ENCODE results near the gene WDR1. TPM values are rescaled to one million over a fixed set of nuclear protein-coding genes. Genes with fewer than 3 reads are reported as not detected.

Gene WDR1
- total RNA-seq, 6 donors from 2014 or later = 135 to 307 (median 183) TPM

- no peak for ATAC-seq (ENCODE audit: low FRiP score in 2 of 2)
- H3K36me3 ChIP-seq = no peaks in the 10 kb centered on the region
- no peaks in the 10 kb centered on the region for H3K9me3 ChIP-seq
- H3K27ac ChIP-seq = no peak overlapping the region
- TF ChIP-seq EP300 (IDR thresholded peaks at IDR 0.05) = no peak
- TF ChIP-seq CTCF (IDR thresholded peaks at IDR 0.05) = no peak
- TF ChIP-seq POLR2A (IDR thresholded peaks at IDR 0.05) = no peak
- TF ChIP-seq POLR2AphosphoS5 (IDR thresholded peaks at IDR 0.05) = no peak
- WGBS, 2 donors = 58 to 66% methylated on average over 4 of the region's 4 CpGs
- H3K4me3 ChIP-seq = no peak overlapping the region
- H3K27me3 ChIP-seq = no peaks in the 10 kb centered on the region
- peaks cover 0 to 6% (median 0%) of the 10 kb centered on the region in 4 donors for H3K4me1 ChIP-seq
- no peak for DNase-seq
Measured at GRCh38 chr4:10048941-10049697, 67.5 kb downstream of the WDR1 start.

- H3K27me3 ChIP-seq = no peaks in the 10 kb centered on the region
- H3K9me3 ChIP-seq = no peaks in the 10 kb centered on the region
- no peak overlapping the region for H3K27ac ChIP-seq
- no peak for ATAC-seq (ENCODE audit: low FRiP score in 2 of 2)
- H3K36me3 ChIP-seq = no peaks in the 10 kb centered on the region
- H3K4me3 ChIP-seq = no peak overlapping the region
- WGBS, 2 donors = 60 to 87% methylated on average over 4 to 5 of the region's 5 CpGs
- no peak for TF ChIP-seq POLR2AphosphoS5 (IDR thresholded peaks at IDR 0.05)
- TF ChIP-seq EP300 (IDR thresholded peaks at IDR 0.05) = no peak
- TF ChIP-seq POLR2A (IDR thresholded peaks at IDR 0.05) = no peak
- no peak for TF ChIP-seq CTCF (IDR thresholded peaks at IDR 0.05)
- DNase-seq = no peak
- peaks cover 0 to 2% (median 0%) of the 10 kb centered on the region in 4 donors for H3K4me1 ChIP-seq
Measured at GRCh38 chr4:10047967-10048366, 68.6 kb downstream of the WDR1 start.

GRCh38 chr4:10046471-10046870 is 70.1 kb downstream of the WDR1 start:
- no peak for ATAC-seq (ENCODE audit: low FRiP score in 2 of 2)
- no peaks in the 10 kb centered on the region for H3K27me3 ChIP-seq
- no peaks in the 10 kb centered on the region for H3K9me3 ChIP-seq
- peaks cover 0 to 2% (median 0%) of the 10 kb centered on the region in 4 donors for H3K4me1 ChIP-seq
- TF ChIP-seq POLR2AphosphoS5 (IDR thresholded peaks at IDR 0.05) (no peak), EP300 (IDR thresholded peaks at IDR 0.05) (no peak), CTCF (IDR thresholded peaks at IDR 0.05) (no peak), POLR2A (IDR thresholded peaks at IDR 0.05) (no peak)
- H3K27ac ChIP-seq = no peak overlapping the region
- no peak overlapping the region for H3K4me3 ChIP-seq
- WGBS, 2 donors = 78 to 87% methylated on average over 3 of the region's 3 CpGs
- no peaks in the 10 kb centered on the region for H3K36me3 ChIP-seq
- no peak for DNase-seq

GRCh38 chr4:10045481-10045880 is 71.1 kb downstream of the WDR1 start:
- Histone ChIP-seq H3K4me1 (peaks cover 0 to 2% (median 0%) of the 10 kb centered on the region in 4 donors), H3K4me3 (no peak overlapping the region), H3K9me3 (no peaks in the 10 kb centered on the region), H3K36me3 (no peaks in the 10 kb centered on the region), H3K27ac (no peak overlapping the region), H3K27me3 (no peaks in the 10 kb centered on the region)
- ATAC-seq (ENCODE audit: low FRiP score in 2 of 2) (no peak), DNase-seq (no peak)
- TF ChIP-seq CTCF (IDR thresholded peaks at IDR 0.05) = no peak
- TF ChIP-seq POLR2A (IDR thresholded peaks at IDR 0.05) = no peak
- TF ChIP-seq EP300 (IDR thresholded peaks at IDR 0.05) = no peak
- no peak for TF ChIP-seq POLR2AphosphoS5 (IDR thresholded peaks at IDR 0.05)
- 48 to 57% methylated on average over 1 of the region's 1 CpG for WGBS, 2 donors

- H3K36me3 ChIP-seq = no peaks in the 10 kb centered on the region
- 79 to 81% methylated on average over 6 of the region's 6 CpGs for WGBS, 2 donors
- no peaks in the 10 kb centered on the region for H3K27me3 ChIP-seq
- no peaks in the 10 kb centered on the region for H3K9me3 ChIP-seq
- H3K27ac ChIP-seq = no peak overlapping the region
- H3K4me3 ChIP-seq = no peak overlapping the region
- ATAC-seq (ENCODE audit: low FRiP score in 2 of 2) (no peak), DNase-seq (no peak)
- no peaks in the 10 kb centered on the region for H3K4me1 ChIP-seq
- TF ChIP-seq POLR2A (IDR thresholded peaks at IDR 0.05) = no peak
- no peak for TF ChIP-seq EP300 (IDR thresholded peaks at IDR 0.05)
- TF ChIP-seq POLR2AphosphoS5 (IDR thresholded peaks at IDR 0.05) = no peak
- no peak for TF ChIP-seq CTCF (IDR thresholded peaks at IDR 0.05)
Measured at GRCh38 chr4:10041036-10041435, 75.6 kb downstream of the WDR1 start.

All from upper lobe of left lung (tissue), 6 donors.